Islet precursor cell (in vitro differentiated cells): ENCODE results near the gene FAM236A.
"Not testable (repeated sequence)": the region's sequence is repeated elsewhere in the genome, so short reads cannot be mapped to it uniquely, and the experiment has no call there.

ENCODE experiments used
- DNase-seq: peaks from one replicate; pipeline ENCODE4 v3.0.0-alpha.2; 2018

The FAM236A gene

DNA sequence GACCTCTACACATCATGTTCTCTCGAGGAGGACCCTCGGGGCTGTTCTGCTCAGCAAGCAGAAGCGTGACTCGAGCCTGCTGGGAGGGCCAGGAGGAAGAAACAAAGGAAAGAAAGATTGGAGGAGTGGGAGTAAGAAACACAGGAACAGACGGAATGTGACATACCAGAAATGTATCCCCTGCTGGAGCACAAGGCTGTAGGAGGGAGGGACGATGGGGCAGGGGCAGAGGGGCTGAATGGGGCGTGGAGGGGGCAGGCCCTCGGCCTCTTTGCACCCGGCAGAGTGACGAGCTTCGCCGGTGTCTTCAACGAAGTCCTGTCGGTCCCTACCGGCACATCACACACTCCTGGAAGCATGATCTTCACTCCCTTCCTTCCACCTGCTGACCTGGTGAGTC, at the start of gene FAM236A:
TSS of gene FAM236A (plus strand) at position 301 of the 400 bp plus-strand sequence. CDS start at position 358, 57 bp downstream.
- DNase-seq, result not testable (repeated sequence)

DNA sequence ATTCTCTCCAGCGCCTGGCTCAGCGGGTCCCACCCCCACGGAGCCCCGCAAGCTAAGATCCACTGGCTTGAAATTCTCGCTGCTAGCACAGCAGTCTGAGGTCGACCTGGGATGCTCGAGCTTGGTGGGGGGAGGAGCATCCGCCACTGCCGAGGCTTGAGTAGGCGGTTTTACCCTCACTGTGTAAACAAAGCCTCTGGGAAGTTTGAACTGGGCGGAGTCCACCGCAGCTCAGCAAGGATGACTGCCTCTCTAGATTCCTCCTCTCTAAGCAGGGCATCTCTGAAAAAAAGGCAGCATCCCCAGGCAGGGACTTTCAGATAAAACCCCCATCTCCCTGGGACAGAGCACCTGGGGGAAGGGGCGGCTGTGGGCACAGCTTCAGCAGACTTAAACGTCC, 48.3 kb upstream of the FAM236A start:
- DNase-seq, result not testable (repeated sequence)

DNA sequence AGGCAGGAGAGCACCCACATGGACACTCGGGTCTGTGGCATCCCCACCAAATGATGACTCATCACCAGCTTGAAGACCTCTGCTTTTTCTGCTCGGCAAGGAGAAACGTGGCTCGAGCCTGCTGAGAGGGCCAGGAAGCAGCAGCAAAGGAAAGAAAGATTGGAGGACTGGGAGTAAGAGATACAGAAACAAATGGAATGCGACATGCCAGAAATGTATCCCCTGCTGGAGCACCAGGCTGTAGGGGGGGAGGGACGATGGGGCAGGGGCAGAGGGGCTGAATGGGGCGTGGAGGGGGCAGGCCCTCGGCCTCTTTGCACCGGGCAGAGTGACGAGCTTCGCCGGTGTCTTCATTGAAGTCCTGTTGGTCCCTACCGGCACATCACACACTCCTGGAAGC, 25.7 kb upstream of the FAM236A start, which contains the start of gene FAM236C:
TSS of gene FAM236C (plus strand) at position 301 of the 400 bp plus-strand sequence. CDS start 100 bp downstream, outside the sequence.
- not testable (repeated sequence) for DNase-seq

DNA sequence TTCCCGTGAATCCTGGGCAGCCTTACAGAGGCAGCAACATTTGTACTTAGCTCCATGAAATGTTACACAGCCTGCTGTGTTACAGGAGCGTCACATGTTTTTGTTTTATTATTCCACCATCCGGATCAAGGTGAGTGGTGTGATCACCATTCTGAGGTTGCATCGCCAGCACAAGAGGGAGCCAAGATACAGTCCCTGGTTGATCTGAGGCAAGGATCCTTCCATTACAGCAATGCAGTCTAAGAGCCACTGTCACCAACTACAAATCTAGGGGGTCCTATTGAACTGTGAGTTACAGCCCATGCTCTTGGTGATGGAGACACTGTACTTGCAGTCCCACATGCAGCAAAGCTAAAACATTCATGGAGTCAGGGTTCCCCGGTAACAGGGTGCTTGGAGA, 21.9 kb upstream of the FAM236A start:
- DNase-seq, result not testable (repeated sequence)

DNA sequence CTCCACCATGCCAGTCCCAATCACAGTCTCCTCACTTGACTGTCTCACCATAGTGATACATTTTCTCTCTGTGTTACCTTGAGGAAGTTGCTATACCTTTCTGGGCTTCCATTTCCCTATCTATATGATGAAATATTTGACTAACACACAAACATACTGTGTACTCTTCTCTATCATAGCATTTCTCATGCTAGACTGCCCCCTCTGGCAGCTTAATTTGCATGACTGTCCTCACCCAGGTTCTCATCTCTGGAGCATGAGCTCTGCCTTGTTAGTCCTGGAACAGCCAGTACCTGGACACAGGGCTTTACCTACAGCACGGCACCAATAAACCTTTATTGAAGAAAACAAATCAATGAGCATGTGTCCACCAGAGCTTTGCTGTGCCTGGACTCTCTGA, 5.7 kb upstream of the FAM236A start:
- DNase-seq, result not testable (repeated sequence)

DNA sequence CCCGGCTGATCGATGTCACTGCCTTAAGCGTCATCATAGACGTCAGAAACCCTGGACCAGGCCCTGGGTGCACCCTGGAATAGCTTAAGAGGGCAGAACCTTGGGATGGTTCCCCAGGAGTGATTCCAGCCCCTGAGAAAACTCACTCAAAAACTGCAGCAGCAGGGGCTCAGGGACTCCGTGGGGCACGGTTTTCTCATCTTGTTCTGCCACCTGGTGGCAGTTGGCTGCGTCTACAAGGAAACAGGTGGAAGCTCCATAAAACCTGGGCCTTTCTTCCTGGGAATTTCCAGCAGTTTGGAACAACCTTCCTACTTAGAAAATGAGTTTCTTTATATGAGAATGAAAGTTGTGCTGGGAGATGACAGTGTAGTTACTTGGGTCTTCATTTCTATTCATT, 1.6 kb upstream of the FAM236A start:
- not testable (repeated sequence) for DNase-seq

DNA sequence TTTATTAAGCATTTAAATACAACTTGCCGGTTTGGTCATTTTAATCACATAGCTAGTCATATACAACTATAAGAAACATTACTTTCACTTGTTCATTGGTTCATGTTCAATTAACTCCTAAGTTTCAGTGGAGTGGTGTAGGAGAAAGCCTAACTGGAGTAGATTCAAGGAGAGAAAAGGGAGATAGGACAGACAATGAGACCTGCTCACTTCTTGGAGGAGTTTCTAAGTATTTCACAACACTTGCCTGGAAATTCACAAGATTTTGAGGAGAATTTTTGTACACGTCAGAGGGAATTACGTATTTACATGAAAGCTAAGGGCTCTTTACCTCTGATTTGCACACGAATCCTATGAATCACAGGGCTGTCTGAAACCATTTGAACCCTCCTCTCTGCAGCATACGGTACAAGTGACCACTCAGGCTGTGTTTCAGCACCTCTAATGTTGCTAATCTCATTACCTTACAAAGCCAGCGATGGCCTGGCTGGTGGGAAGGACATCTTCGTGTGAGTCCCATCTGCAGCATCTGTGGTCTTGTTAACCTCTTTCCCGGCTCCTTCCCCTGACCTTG, 1.0 kb upstream of the FAM236A start:
- not testable (repeated sequence) for DNase-seq

DNA sequence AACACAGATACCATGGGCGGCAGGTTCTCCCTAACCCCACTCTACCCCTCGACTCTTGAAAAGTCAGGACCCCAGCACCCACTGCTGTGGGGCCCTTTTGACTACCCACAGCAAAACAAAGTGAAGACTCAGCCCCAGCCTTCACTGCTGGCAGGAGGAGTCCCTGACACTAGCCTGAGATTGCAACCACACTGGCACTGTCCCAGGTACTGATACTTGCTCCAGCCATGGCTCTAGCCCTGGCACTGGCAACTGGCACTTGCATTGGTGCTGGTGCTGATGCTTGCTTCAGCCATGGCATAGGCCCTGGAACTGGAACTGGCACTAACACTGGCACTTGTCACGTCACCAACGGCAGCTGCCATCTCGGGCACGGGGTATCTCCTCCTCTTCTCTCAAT, 4.3 kb downstream of the FAM236A start:
- DNase-seq, result not testable (repeated sequence)

DNA sequence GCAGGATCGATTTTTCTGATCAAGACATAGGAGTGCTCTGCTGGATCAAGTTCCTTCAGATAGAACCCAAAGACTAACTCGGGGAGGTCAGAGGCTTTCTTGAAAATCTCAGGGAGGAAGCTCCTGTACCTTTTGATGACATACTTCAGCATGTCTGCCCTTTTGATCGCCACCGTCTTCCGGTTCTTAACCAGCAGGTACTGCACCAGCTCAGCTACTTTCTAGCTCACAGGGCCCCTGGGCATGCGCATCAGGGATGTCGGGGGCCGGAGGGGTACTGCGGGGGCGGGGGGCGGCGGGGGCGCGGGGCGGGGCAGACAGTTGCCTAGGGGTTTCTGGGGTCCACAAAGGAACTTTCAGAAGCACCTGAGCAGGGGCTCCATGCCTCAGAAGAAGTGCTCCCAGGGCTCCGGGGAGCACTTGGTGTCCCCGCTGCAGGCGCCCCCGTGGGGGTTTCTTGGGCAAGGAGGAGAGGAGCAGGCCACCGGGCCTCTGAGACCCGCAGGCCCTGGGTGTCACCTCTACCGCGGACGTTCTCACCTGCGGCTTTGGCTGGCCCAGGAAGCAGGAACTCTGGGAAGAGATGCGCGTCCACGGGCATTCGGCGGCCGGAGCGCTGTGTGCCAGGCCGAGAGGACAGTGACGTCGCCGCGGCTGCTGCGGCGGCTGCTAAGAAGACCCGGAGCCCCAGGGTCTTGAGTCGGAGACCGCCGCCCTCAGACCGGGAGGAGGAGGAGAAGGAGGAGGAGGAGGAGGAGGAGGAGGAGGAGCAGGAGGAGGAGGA, 5.2 kb downstream of the FAM236A start:
- not testable (repeated sequence) for DNase-seq

DNA sequence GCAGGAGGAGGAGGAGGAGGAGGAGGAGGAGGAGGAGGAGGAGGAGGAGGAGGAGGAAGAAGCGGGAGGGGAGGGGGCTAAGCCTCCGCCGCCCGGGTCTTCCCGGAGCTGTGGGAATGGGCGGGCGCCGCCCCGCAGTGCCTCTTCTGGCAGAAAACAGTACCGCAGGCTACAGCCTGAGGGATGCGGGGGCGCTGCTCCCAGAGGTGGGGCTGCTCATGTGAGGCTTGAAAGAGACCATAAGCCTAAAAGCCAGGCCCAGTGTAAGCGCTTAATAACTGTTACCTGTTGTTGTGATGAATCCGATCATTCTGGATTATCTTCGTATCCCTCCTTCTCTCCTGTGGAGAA, 5.8 kb downstream of the FAM236A start, which contains the start of gene DMRTC1:
TSS of gene DMRTC1 (minus strand) at position 19 of the 351 bp plus-strand sequence. CDS start 68,143 bp downstream, outside the sequence.
- not testable (repeated sequence) for DNase-seq

DNA sequence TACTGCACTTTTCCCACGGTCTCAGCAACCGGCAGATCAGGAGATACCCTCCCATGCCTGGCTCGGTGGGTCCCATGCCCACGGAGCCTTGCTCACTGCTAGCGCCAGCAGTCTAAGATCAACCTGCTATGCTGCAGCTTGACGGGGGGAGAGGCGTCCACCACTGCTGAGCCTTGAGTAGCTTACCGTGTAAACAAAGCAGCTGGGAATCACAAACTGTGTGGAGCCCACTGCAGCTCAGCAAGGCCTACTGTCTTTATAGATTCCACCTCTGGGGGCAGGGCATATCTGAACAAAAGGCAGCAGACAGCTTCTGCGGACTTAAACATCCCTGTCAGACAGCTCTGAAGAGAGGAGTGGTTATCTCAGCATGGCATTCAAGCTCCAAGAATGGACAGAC, 22.0 kb downstream of the FAM236A start:
- not testable (repeated sequence) for DNase-seq

DNA sequence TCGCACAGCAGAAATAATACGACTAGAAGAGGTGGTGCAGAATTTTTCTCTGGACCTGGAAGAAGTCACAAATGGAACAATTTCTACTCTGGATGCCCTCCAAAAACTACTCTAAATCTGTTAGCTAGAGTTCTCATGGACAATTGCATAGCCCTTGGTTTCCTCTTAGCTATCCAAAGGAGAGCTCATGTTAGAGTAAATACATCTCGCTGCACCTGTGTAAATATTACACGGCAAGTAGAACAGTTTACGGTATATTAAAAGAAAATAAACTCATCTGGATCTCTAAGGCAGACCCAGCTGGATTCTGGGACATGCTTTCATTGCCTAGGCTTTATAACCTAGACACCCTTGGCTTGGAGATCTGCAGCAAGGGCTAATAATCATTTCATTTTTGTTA, 33.9 kb downstream of the FAM236A start:
- not testable (repeated sequence) for DNase-seq

DNA sequence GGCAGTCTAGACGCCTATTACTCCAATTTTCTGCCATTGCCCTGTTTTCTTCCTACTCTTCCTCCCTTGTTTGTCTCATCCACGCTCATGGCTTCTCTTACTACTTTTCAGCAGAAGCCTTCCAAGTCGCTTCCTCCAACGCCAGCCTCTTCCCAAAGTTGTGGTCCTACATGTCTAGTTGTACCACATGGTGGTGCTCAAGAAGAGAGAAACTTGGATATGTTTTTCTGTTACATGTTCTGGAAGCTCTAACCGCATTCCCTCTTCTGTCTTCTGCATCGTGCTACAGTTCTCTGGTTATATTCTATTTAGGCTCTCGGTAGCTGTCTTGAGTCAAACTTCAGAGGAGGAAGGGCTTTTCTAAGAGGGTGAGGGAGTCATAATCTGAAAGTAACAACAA, 36.9 kb downstream of the FAM236A start:
- not testable (repeated sequence) for DNase-seq

DNA sequence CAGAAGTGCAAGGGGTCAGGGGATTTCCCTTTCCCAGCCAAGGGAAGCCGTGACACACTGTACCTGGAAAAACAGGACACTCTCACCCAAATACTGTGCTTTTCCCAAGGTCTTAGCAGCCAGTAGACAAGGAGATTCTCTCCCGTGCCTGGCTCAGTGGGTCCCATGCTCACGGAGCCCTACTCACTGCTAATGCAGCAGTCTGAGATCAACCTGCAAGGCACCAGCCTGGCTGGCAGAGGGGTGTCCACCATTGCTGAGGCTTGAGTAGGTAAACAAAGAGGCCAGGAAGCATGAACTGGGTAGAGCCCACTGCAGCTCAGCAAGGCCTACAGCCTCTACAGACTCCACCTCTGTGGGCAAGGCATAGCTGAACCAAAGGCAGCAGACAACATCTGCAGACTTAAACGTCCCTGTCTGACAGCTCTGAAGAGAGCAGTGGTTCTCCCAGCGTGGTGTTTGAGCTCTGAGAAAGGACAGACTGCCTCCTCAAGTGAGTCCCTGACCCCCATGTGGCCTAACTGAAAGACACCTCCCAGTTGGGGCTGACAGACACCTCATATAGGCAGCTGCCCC, 43.0 kb downstream of the FAM236A start:
- not testable (repeated sequence) for DNase-seq
